Measurements from ENCODE around the gene ZBTB49.

Gene ZBTB49

DNA sequence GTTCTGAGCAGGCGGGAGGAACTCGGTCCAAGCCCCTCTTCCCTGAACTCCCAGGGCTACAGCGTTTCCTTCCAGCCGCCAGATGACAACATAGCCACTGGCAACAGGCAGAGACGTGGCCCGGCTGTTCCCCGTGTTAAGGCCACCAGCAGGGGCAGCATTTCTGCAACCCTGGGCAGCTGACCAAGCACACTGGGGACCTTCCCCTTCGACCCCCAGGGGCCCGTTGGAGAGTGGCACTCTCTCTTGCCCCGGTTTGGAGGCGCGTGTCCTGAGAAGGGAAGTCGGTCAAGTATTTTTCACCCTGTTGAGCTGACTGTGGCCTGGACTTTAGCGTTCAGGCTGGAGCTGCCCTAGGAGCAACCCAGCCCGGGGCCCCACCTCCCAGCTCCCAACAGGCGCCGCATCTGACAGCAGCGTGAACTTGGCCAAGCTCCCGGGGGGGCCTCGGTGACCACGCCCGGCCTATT, 37.6 kb downstream of the ZBTB49 start:
- no peak for DNase-seq

DNA sequence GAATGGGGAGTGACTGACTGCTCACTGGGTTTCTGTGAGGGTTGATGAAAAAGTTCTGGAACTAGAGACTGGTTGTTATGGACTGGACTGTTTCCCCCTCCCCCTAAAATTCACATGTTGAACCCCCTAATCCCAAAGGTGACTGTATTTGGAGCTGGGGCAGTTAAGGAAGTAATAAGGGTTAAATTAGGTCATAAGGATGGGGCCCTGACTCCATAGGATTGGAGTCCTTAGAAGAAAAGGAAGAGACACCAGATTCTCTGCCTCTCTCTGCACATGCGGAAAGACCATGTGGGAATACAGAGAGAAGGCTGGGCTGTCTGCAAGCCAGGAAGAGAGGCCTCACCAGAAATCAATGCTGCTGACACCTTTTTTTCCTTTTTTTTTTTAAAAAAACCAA, 38.2 kb downstream of the ZBTB49 start:
- DNase-seq, result no peak

DNA sequence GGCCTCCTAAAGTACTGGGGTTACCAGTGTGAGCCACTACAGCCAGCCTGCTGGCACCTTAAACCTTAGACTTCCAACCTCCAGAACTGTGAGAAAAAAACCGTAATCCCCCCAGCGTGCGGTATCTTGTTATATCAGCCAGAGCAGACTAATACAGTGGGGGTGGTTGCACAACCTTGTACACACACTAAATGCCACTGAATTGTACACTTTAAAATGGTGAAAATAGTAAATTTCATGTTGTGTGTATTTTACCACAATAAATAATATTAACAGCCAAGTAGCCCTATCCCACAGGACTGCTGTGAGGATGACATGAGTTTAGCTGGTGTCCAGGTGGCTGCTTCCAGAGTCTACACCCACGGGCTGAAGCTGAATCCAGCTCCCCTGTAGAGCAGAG, 38.8 kb downstream of the ZBTB49 start:
- DNase-seq, result no peak

DNA sequence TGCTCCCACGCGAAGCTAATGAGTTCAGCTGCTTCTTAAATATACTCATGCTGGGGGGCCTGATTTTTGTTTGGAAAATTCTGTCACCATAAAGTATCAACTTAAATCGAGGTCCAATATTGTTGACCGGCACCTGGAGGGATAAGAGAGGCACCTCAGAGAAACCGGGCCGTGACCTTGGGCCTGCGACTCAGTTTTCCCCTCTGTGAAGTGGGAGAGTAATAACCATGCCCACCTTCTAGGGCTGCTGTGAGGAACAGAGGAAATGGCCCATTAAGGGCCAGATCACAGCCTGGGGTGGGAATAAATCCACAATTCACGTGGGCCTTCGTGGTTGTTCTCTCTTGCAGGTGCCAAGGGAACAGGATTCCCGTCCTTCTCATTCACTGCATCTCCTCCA, 39.4 kb downstream of the ZBTB49 start:
- DNase-seq, result no peak

DNA sequence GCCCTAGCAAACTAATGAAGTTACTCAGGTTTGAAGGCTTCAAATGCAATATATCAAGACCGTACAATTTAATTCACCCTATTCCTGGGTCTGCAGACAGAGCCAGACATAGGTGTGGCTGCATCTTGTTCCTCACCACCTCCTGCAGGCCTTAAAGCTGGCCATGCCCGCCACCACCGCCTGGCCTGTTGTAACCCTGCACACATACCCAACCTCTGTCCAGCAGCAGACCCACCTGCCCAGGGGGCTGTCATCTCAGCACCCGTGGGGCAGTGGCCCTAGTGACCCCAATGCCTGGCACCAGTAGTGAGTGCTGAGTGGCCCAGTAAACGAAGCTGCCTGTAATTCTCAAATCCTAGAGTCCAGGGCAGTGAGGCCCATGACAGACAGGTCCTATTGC, 40.7 kb downstream of the ZBTB49 start:
- no peak for DNase-seq

DNA sequence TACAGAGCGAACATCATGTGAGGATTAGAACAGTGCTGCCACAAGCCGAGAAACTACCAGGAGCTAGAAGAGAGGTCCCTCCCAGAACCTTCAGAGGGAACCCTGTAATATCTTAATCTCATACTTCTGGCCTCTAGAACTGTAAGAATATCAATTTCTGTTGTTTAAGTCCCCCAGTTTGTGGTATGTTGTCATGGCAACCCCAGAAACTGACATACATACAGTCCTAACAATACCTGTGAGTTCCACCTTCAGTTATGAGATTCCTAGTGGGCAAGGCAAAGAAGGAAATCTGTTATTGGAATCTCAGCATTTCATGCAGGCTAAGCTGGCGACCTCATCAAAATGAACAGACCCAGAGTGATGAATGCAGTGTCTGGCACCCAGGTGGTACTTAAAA, 42.5 kb downstream of the ZBTB49 start:
- DNase-seq, result no peak

DNA sequence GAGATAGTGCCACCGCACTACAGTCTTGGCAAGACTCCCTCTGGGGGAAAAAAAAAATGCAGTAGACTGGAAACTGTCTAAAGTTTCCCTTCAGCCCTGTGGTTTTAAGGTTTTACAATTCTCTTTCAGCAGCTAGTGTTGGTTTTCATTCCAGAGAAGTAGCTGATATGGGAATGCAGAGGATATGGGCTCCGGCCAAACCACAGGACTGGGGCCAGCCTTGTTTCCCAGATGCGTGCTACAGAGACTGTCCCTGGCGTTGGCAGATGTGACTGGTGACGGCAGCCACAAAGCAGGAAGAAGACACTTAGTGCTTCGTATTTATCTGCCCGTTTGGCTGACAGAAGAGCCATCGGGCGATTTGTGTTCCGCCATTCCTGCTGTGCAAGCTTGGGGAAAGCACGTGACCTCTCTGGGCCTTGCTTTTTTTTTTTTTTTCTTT, 43.2 kb downstream of the ZBTB49 start:
- DNase-seq, result no peak

DNA sequence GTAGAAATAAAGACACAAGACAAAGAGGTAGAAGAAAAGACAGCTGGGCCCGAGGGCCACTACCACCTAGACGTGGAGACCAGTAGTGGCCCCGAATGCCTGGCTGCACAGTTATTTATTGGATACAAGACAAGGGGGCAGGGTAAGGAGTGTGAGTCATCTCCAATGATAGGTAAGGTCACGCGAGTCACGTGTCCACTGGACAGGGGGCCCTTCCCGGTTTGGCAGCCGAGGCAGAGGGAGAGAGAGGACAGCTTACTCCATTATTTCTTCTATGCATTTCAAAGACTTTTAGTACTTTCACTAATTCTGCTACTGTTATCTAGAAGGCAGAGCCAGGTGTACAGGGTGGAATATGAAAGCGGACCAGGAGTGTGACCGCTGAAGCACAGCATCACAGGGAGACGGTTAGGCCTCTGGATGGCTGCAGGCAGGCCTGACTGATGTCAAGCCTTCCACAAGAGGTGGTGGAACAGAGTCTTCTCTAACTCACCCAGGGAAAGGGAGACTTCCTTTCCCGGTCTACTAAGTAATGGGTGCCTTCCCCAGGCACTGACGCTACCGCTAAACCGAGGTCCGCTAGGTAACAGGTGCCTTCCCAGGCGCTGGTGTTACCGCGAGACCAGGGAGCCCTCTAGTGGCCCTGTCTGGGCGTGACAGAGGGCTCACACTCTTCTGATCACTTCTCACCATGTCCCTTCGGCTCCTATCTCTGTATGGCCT, 44.9 kb downstream of the ZBTB49 start:
- peak; percentile 69 for DNase-seq

DNA sequence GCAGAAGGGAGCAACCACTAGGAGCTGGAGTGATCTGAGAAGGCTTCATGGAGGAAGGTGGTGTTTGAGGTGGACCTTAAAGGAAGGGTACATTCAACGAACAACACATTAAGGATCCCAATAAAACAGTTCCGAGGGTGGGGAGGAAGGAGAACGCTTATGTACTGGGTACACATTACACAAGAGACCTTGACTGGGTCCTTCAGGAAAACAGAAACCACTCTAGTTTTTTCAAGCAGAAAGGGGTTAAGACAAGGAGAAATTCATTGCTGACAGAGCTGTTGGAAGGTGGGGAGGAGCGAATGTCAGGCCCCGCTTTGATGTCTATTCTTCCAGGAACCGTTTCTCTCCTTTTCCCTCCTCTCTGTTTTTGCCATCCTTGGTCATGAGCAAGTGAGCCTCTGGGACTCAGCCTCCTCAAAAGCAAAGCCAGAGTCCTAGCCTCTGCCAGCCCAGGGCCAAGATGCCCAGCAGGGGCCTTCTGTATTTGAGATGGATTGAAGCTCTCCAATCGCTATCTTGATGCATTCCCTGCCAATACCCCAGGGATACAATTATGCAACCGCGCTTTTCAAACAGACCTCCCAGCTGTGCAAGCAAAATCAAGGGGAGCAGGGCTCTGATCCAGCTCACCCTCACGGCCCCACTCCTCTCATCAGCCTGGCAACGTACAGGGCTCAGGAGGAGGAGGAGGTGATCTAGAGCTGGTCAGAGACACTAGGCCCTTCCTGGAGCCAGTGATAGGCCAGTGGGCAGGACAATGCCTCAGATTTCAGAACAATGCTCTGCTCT, 48.4 kb downstream of the ZBTB49 start:
- no peak for DNase-seq

DNA sequence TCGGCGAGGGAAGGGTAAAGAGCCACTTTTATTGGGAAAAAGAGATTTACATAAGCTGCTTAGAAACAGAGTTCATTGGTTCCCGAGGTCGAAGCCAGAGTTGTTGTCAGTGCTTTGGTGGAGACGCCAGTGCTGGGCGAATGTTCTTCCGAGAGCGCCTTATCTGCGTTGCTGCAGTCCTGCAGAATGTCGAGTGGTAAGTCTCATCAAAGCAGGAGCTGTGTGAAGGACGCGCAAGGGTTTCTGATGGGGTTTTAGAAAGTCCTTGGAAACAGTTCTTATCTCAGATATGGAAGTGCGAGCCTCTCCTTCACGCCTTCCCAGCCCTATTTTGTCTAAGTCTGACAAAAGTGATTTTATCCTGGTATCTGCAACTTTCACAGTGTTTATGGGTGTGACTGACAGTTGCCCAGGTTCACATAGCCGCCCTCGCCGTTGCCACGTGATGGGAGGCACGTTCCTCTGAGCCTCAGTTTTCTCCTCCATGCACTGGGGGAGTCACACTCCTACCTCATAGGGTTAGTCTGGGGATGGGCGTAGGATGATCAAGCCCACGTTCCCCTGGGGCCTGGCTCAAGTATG, 49.5 kb downstream of the ZBTB49 start:
- no peak for DNase-seq

DNA sequence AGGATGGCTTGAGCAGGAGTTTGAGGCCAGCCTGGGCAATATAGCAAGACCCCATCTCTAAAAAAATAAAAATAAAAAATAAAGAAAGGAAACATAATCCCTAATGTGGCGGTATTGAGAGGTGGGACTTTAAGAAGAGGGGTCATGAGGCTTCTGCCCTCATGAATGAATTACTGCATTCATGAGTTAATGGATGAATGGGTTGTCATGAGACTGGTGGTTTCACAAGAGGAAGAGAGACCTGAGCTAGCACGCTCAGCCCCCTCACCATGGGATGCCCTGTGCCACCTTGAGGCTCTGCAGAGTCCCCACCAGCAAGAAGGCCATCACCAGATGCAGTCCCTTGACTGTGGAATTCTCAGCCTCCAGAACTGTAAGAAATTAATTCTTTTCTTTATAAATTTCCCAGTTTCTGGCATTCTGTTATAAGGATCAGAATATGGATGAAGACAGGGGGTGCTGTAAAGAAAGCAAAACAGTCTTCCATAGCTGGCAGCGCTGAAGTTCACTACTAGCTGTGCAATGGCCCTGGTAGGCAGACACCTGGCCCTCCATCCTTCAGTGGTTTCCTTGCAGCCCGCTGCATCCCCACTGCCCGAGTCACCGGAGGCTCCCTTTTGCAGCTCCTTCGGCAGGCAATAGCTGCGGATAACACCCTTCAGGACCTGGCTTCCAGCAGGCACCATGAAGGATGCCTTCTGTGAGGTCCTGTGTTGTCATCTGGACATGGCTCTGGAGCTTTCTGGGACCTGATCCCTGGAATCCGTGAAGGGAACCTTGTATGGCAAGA, 52.0 kb downstream of the ZBTB49 start:
- no peak for DNase-seq

DNA sequence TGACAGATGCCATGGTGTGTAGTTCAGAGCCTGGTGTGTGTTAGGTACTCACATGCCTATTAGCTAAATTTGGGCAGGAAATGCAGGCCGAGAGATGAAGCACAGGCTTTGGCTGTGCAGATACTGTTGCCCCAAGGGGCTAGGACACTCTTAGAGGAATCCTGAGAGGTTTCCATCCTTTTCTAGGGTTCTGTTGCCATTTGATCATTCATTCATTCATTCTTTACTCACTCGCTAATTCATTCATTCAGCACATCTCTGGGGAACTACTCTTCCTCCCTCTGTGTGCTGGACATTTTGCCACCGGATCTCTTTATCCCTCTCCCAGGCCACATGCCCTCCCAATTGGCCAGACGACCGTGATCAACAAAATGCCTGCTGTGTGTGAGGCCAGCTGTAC, 53.0 kb downstream of the ZBTB49 start:
- DNase-seq, result no peak

DNA sequence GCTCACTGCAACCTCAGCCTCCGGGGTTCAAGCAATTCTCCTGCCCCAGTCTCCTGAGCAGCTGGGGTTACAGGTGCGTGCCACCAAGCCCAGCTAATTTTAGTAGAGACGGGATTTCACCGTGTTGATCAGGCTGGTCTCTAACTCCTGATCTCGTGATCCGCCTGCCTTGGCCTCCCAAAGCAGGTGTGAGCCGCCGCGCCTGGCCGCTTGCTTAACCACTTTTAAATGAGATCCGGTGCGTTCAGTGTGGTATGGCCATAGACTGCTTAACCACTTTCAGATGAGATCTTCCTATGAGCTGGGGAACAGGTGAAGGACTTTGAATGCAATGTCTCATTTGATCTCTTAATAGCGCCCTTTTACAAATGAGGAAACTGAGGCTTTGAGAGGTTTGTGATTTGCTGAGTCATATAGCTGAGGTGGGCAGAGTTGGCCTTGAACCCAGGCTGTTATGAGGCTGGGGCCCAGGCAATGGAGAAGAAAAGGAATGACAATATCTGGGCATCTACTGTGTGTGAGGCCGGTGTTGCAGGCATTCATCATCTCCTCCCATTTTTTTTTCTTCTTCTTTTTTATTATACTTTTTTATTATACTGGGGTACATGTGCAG, 55.0 kb downstream of the ZBTB49 start:
- no peak for DNase-seq

DNA sequence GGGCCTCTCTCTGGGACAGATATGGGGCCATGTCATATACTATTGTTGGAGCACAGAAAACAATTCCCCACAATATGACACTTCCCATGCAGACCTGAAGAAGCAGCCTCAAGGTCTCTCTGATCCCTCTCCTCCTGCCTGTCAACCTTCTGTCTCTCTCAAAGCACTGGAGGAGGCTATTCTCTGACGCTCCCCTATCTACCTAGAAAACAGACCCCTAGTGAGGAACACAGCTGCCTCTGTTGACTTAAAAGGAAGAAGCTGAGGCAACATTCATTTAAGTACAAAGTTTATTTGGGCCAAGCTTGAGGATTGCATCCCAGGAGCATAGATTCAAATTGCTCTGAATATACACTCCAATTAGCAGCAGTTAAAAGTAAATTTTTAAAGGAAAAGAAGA, 57.5 kb downstream of the ZBTB49 start:
- no peak for DNase-seq

DNA sequence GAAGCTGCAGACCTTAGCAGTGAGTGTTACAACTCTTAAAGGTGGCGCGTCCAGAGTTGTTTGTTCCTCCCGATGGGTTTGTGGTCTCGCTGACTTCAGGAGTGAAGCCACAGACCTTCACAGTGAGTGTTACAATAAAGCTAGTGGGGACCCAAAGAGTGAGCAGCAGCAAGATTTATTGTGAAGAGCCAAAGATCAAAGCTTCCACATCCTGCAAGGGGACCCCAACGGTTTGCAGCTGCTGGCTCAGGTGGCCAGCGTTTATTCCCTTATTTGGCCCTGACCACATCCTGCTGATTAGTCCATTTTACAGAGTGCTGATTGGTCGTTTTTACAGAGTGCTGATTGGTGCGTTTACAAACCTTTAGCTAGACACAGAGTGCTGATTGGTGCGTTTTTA, 58.5 kb downstream of the ZBTB49 start:
- DNase-seq, result peak; percentile 2

DNA sequence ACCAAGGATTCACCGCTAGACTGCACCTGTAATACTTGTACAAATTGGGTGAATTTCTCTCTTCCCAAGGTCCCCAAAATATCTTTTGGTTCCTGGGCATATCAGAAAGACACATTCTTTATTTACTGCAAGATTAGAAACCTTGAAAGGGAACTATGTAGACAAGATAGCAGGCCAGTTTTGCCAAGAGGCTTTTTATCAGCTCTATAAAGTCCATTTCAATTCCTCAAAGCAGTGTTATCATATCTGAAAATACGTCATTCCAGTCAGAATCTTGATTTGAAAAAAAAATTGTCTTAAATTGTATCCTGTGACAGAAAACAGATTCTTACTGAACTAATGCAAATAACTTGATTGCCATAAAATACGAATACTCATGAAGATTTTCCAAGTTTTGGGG, 59.8 kb downstream of the ZBTB49 start:
- DNase-seq, result no peak

DNA sequence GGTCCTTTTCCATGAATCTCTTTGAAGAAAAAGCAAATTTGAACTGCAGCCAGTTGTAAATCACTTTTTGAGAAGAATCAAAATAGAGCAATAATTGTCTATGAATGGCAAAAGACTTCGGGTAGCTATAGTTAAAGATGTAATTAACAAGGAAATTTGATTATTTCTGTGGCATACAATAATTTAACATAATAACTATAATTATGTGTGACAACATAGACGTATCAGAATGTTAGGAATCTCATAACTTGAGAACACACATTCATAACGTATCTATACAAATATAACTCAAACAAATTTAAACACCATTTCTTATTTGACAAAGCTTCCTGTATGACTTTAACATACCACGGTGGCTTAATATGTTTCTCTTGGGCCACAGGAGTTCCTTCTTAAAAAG, 60.9 kb downstream of the ZBTB49 start:
- DNase-seq, result no peak

DNA sequence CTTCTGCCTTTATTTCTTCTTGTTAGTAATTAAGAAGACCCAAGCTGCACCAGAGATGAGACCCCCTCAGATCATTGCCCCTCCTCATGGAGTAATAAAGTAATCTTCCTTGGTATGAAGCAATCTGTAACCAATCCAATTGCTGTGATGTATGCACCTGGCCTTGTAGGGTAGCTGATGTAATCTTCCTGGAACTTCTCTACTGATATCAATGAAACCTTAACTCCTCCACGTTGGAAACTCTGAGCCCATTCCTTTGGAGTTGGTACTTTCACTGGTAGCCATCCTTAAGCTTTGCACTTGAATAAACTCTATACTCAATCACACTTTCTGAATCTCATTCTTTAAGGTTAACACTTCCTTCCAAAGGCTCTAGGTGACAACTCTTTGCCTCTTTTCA, 65.3 kb downstream of the ZBTB49 start:
- no peak for DNase-seq

DNA sequence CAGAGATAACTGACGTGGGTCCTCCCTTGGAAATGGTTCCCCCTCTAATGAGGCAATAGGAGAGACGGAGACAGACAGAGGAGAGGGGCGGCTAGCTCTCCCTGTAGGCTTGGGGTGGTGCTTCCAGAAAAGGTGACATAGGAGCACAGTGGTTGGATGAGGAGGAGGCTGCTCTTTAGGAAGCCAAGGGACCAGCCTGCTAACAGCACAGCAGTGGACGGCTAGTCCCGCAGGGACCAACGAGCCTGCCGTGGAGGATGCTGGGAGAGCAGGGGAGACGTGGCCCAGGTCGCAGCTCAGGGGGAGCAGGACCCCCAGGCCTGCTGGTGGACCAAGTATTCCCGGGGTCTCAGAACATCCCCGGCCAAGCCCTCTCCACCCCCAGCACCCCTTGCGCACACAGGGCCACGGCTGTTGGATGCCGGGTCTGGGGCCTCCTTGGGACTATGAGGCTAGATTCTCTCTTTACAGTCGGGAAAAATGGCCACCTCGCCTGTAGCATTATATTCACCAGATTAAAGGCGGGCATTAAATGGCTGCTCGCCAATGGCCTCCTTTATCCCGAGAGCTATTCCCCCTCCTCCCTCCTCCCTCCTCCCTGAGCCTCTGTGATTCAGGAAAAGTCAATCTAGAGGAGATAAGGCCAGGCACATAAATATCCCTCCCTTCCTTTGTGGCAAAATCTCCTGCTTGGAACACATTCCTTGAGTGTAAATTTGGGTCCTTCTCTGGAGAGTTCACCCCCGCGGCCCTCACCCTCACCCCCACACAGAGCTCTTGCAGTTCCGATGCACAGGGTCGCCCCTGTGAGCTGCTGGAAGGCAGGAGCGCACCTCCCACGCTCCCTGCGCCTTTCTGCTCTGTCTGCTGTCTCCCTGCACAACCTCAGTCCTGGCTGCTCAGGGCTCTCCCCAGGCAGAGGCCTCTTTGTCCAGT, 66.3 kb downstream of the ZBTB49 start:
- DNase-seq, result no peak

DNA sequence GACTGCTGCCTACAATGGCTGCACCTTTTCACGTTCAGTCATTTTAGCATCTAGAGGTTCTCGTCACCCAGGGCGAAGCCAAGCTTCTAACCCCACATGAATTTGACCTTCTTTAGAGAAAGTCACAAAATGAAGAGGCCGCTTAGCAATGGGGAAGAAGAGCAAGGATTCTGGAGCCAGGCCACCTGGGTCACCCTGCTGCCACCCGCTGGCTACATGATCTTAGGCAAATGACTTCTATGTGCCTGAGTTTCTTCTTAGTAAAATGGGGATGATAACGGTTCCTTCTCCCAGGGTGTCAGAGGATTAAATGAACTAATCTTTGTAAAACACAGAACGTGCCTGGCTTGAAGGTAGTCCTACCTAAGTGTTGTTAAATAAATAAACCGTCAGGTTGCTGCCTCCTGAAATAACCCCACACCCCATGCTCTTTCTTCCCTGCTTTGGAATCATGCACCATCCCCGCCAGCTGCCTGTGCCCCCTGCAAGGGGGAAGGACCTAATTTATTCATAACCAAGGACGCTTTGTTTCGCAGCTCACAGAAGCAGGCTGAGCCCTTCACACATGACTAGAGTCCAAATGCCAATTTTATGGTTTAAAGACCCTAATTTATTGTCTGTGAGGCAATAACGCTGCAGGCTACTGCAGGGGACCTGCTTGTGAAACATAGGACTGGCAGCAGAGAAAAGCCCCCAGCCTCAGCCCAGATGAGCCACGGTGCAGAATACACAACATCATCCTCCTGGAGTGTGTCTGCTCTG, 68.2 kb downstream of the ZBTB49 start:
- no peak for DNase-seq

DNA sequence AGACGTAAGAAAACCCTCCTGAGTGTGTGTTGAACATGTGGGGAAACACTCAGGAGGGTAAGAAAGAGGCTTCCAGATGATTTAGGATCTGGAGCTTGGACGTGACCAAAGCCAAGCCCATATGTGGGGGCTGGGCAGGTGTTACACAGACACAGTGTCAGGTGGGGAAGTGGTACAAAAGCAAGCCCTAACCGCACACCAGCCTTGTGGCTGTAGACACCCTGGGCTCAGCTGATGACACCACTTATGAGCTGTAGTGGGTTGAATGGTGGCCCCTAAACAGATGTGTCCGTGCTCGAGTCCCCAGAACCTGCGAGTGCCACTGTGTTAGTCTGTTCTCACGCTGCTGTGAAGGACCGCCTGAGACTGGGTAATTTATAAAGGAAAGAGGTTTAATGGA, 71.8 kb downstream of the ZBTB49 start:
- DNase-seq, result no peak

Measured in stimulated activated CD4-positive, alpha-beta T cell treated with anti-CD3 and anti-CD28 coated beads, Interleukin-1b, Interleukin-23, amount 100 ng/mL, for 48 hours (primary cell).